ENCODE data around the gene NPDC1.

DNA sequence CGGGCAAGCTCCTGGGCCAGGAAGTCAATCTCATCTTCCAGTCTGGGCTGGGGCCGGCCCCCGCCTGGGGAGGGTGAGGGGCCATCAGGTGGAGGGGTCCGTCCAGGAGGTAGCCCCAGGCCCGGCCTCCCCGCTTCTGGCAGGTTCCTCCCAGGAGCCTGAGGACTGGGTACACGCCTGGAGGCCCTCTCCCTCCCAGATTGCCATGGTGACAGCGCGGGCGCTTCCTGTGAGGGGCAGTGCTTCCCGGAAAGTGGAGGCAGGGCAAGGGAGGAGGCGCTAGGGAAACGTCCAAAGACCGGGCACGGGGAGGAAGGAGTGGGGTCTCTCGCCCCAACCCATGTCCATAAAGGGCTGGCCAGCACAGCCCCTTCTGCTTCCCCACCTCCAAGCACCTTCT lies 4.9 kb downstream of the NPDC1 start:
- TF ChIP-seq, protein P1, sequence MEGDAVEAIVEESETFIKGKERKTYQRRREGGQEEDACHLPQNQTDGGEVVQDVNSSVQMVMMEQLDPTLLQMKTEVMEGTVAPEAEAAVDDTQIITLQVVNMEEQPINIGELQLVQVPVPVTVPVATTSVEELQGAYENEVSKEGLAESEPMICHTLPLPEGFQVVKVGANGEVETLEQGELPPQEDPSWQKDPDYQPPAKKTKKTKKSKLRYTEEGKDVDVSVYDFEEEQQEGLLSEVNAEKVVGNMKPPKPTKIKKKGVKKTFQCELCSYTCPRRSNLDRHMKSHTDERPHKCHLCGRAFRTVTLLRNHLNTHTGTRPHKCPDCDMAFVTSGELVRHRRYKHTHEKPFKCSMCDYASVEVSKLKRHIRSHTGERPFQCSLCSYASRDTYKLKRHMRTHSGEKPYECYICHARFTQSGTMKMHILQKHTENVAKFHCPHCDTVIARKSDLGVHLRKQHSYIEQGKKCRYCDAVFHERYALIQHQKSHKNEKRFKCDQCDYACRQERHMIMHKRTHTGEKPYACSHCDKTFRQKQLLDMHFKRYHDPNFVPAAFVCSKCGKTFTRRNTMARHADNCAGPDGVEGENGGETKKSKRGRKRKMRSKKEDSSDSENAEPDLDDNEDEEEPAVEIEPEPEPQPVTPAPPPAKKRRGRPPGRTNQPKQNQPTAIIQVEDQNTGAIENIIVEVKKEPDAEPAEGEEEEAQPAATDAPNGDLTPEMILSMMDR (IDR thresholded peaks at IDR 0.05; ENCODE audit: low read length): no peak
- TF ChIP-seq EZH2phosphoT487 (IDR thresholded peaks at IDR 0.05; ENCODE audit: low read length): no peak
